ENCODE data around the gene NQO2. TPM values are rescaled to one million over a fixed set of nuclear protein-coding genes. Genes with fewer than 3 reads are reported as not detected.

The NQO2 gene
- total RNA-seq, 1 experiment from 2014 or later = 105 TPM

- no peak overlapping the region for H3K14ac ChIP-seq (ENCODE audit: insufficient read depth, low read length)
- H3K79me1 ChIP-seq (ENCODE audit: insufficient read depth, low read depth, low read length, poor library complexity, severe bottlenecking) = no peaks in the 10 kb centered on the region
- no peak overlapping the region for H3K18ac ChIP-seq (ENCODE audit: insufficient read length, low read depth, low read length)
- H3K27me3 ChIP-seq (ENCODE audit: insufficient read depth, low read length) = no peaks in the 10 kb centered on the region
- H3K9ac ChIP-seq (ENCODE audit: extremely low read depth, insufficient read length, low read length) = no peak overlapping the region
- H4K8ac ChIP-seq (replicated peaks; ENCODE audit: insufficient read length, low read depth, low read length) = no peak overlapping the region
- H2BK12ac ChIP-seq (ENCODE audit: insufficient read length, low read depth, low read length) = no peak overlapping the region
- no peak overlapping the region for H3K27ac Mint-ChIP-seq
- H3K27ac ChIP-seq (ENCODE audit: insufficient read length, low read depth, low read length) = no peak overlapping the region
- peaks cover 27% of the 10 kb centered on the region for H3K9me3 ChIP-seq (ENCODE audit: control insufficient read depth, low read depth, low read length)
- no peak overlapping the region for H4K91ac ChIP-seq (ENCODE audit: insufficient read length, low read depth, low read length)
- no peak overlapping the region for H3K4ac ChIP-seq (ENCODE audit: low read depth, low read length)
- H3K79me2 ChIP-seq (ENCODE audit: insufficient read depth, low read length) = no peaks in the 10 kb centered on the region
- no peak for DNase-seq
- TF ChIP-seq CTCF (conservative IDR thresholded peaks at IDR 0.05) = no peak
- H3K4me3 Mint-ChIP-seq = no peak overlapping the region
- no peak overlapping the region for H3K23ac ChIP-seq (ENCODE audit: insufficient read length, low read depth, low read length)
- H2BK5ac ChIP-seq (ENCODE audit: insufficient read length, low read length) = no peak overlapping the region
- H3K9me3 Mint-ChIP-seq = peaks cover 34 to 37% of the 10 kb centered on the region in 2 experiments
- no peaks in the 10 kb centered on the region for H4K20me1 ChIP-seq (ENCODE audit: control insufficient read depth, insufficient read depth, insufficient read length)
- H3K4me2 ChIP-seq (ENCODE audit: insufficient read depth, insufficient read length, low read length) = no peak overlapping the region
- H3K36me3 Mint-ChIP-seq (ENCODE audit: insufficient read depth in 1 of 3, low read depth in 3 of 3) = peaks cover 81 to 90% (median 87%) of the 10 kb centered on the region in 3 experiments
- H3K4me1 Mint-ChIP-seq = peaks cover 41 to 46% of the 10 kb centered on the region in 2 experiments
- H2AFZ ChIP-seq (ENCODE audit: low read length) = no peak overlapping the region
- H4K5ac ChIP-seq (ENCODE audit: insufficient read length, low read depth, low read length) = no peak overlapping the region
- H3K23me2 ChIP-seq (ENCODE audit: insufficient read length, low read depth, low read length, poor library complexity, severe bottlenecking) = no peaks in the 10 kb centered on the region
- no peak overlapping the region for H2BK120ac ChIP-seq (ENCODE audit: low read depth, low read length, poor library complexity, severe bottlenecking)
- H3K56ac ChIP-seq (ENCODE audit: insufficient read length, low read depth, low read length) = no peak overlapping the region
- H3T11ph ChIP-seq (ENCODE audit: low read length) = no peak overlapping the region
- no peak overlapping the region for H2AK5ac ChIP-seq (ENCODE audit: insufficient read length, low read length)
- H3K4me1 ChIP-seq (ENCODE audit: insufficient read depth, low read length) = peaks cover 2% of the 10 kb centered on the region; the same call in 1 of the 2 replicates
- H3K27me3 Mint-ChIP-seq (ENCODE audit: low read depth) = no peaks in the 10 kb centered on the region
- no peak overlapping the region for H2BK20ac ChIP-seq (ENCODE audit: low read depth, low read length, poor library complexity, severe bottlenecking)
- H2BK15ac ChIP-seq (ENCODE audit: low read depth, low read length) = no peak overlapping the region
Measured at GRCh38 chr6:3011158-3011557, 11.5 kb downstream of the NQO2 start.

All from H9 (cell line).